Measurements from ENCODE around the gene MANF.

The MANF gene

DNA sequence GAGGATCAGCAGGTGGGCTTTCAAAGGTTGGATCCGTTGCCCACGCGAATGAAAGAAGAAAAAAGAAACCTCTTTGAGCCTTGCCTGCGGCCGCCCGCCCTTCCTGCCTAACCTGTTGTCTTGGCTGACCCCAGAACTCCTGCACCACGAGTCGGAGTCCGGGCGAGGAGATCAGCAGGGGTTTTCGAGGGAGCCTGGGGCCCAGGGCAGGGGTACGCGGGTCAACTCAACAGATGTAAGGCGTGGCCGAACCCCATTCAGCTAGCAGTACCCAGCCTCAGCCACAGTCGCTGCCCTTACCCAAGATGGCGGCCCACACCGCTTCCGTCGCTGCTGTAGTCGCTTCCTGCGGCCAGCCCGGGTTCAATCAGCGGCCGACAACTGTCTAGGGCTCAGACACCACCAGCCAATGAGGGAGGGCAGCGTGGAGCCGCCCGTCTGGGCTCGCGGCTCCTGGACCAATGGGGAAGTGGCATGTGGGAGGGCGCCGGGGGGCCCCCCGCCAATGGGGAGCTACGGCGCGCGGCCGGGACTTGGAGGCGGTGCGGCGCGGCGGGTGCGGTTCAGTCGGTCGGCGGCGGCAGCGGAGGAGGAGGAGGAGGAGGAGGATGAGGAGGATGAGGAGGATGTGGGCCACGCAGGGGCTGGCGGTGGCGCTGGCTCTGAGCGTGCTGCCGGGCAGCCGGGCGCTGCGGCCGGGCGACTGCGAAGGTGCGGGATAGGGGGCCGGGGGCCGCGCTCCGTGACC is at the start of gene MANF:
Gene MANF, plus strand, starts transcription at position 566 of the 748 bp plus-strand sequence. Its CDS starts 52 bp downstream, at position 618.
- Histone ChIP-seq H3K36me3 (ENCODE audit: insufficient read depth, low read length) (peaks cover 35% of the 10 kb centered on the region), H2AFZ (ENCODE audit: low read depth, low read length) (peak within 1 kb of the TSS; percentile 88), H3K4me3 (ENCODE audit: low read length) (peak within 1 kb of the TSS; percentile 94), H3K27me3 (ENCODE audit: insufficient read depth, low read length) (no peaks in the 10 kb centered on the region), H3K4me1 (ENCODE audit: insufficient read depth, low read length) (peaks cover 32% of the 10 kb centered on the region), H3K9me3 (ENCODE audit: low read length) (no peaks in the 10 kb centered on the region)

DNA sequence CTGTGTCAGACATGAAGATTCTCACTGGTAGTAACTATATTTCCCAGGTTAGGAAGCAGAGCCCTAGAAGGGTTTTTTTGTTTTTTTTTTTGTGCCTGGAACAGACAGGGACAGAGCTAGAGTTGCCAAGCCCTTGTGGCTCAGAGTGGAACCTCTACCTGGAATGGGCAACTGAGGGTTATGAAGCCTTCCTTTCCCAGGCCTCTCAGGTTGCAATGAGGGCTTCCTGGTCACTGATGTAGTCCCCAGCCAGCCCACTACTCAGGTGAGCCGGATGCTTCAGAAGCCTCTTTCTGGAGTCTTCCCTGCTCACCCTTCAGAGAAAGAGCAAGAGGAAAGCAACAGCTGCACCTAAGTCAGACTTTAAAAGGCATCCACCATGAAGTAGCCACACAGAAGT is 48.8 kb upstream of the MANF start:
- Histone ChIP-seq H2AFZ (ENCODE audit: low read depth, low read length) (no peak overlapping the region), H3K4me1 (ENCODE audit: insufficient read depth, low read length) (peaks cover 23% of the 10 kb centered on the region), H3K27me3 (ENCODE audit: insufficient read depth, low read length) (no peaks in the 10 kb centered on the region), H3K4me3 (ENCODE audit: low read length) (no peak overlapping the region), H3K9me3 (ENCODE audit: low read length) (no peaks in the 10 kb centered on the region), H3K36me3 (ENCODE audit: insufficient read depth, low read length) (no peaks in the 10 kb centered on the region)

GRCh38 chr3:51337666-51338065 is 47.4 kb upstream of the MANF start:
- Histone ChIP-seq H3K27me3 (ENCODE audit: insufficient read depth, low read length) (no peaks in the 10 kb centered on the region), H3K36me3 (ENCODE audit: insufficient read depth, low read length) (no peaks in the 10 kb centered on the region), H3K9me3 (ENCODE audit: low read length) (no peaks in the 10 kb centered on the region), H2AFZ (ENCODE audit: low read depth, low read length) (no peak overlapping the region), H3K4me3 (ENCODE audit: low read length) (no peak overlapping the region), H3K4me1 (ENCODE audit: insufficient read depth, low read length) (peaks cover 23% of the 10 kb centered on the region)

DNA sequence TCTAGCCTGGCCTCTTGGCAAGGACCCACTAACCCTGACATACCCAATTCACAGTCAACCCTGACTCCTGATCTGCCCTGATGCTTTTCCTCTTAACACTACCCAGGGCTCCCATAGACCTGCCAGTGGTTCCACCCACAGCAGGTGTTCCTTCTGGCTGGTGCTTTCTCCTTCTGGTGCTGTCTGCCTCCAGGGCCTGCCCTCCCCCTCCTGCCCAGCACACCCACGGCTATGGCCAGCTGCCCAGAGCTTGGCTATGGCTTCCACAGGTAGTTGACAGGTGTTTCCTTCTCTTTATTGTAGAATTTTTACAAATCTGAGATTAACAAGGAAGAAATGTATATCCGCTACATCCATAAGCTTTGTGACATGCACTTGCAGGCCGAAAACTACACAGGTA is 46.5 kb upstream of the MANF start:
- Histone ChIP-seq H3K4me1 (ENCODE audit: insufficient read depth, low read length) (peaks cover 23% of the 10 kb centered on the region), H2AFZ (ENCODE audit: low read depth, low read length) (no peak overlapping the region), H3K27me3 (ENCODE audit: insufficient read depth, low read length) (no peaks in the 10 kb centered on the region), H3K36me3 (ENCODE audit: insufficient read depth, low read length) (no peaks in the 10 kb centered on the region), H3K4me3 (ENCODE audit: low read length) (no peak overlapping the region), H3K9me3 (ENCODE audit: low read length) (no peaks in the 10 kb centered on the region)

DNA sequence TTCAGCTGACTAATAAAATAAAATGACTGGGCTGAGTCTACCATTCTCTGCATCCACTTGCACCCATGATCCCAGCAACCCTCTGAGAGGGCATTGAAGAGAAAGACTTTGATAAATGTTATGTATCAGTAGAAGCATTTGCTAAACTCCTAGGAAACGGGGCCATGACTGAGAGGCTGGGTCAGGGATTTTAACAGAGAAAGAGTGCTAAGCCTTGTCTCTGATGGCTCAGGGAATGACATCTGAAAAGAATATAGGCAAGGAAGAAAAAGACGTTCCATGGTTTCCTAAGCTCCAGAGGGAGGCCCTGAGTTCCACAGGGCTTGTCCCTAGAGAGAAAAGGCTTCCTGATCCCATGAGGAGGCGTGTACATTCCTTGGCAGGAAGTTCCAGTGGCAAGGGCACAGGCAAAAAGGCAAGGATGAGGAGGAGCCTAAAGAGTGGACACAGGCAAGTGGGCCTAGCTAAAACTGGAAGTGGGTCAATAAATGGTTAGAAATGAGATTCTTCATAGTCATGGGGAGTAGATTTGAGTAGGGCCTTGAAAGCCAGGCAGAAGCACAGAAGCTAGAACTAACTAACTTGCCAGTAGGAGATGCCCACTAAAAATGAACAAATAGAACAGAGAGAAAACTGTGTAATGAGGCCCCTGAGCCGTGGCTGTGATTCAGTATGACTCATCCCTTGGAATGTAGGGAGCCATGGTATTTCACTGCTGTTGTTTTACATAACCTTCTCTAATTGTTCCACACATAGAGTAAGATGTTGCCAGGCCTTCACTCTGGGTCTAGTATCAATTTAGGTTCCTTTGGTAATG is 44.9 kb upstream of the MANF start:
- Histone ChIP-seq H3K36me3 (ENCODE audit: insufficient read depth, low read length) (no peaks in the 10 kb centered on the region), H3K4me1 (ENCODE audit: insufficient read depth, low read length) (peaks cover 17% of the 10 kb centered on the region), H3K9me3 (ENCODE audit: low read length) (no peaks in the 10 kb centered on the region), H2AFZ (ENCODE audit: low read depth, low read length) (no peak overlapping the region), H3K27me3 (ENCODE audit: insufficient read depth, low read length) (no peaks in the 10 kb centered on the region), H3K4me3 (ENCODE audit: low read length) (no peak overlapping the region)

- no peak overlapping the region for H2AFZ ChIP-seq (ENCODE audit: low read depth, low read length)
- no peaks in the 10 kb centered on the region for H3K27me3 ChIP-seq (ENCODE audit: insufficient read depth, low read length)
- no peak overlapping the region for H3K4me3 ChIP-seq (ENCODE audit: low read length)
- peaks cover 17% of the 10 kb centered on the region for H3K4me1 ChIP-seq (ENCODE audit: insufficient read depth, low read length)
- H3K36me3 ChIP-seq (ENCODE audit: insufficient read depth, low read length): no peaks in the 10 kb centered on the region
- no peaks in the 10 kb centered on the region for H3K9me3 ChIP-seq (ENCODE audit: low read length)
These were observed 44.0 kb upstream of the MANF start for GRCh38 chr3:51340989-51341636.

GRCh38 chr3:51343918-51344687 is 41.0 kb upstream of the MANF start:
- no peak overlapping the region for H3K4me3 ChIP-seq (ENCODE audit: low read length)
- no peaks in the 10 kb centered on the region for H3K36me3 ChIP-seq (ENCODE audit: insufficient read depth, low read length)
- H3K9me3 ChIP-seq (ENCODE audit: low read length): no peaks in the 10 kb centered on the region
- no peak overlapping the region for H2AFZ ChIP-seq (ENCODE audit: low read depth, low read length)
- H3K27me3 ChIP-seq (ENCODE audit: insufficient read depth, low read length): no peaks in the 10 kb centered on the region
- H3K4me1 ChIP-seq (ENCODE audit: insufficient read depth, low read length): peaks cover 17% of the 10 kb centered on the region

DNA sequence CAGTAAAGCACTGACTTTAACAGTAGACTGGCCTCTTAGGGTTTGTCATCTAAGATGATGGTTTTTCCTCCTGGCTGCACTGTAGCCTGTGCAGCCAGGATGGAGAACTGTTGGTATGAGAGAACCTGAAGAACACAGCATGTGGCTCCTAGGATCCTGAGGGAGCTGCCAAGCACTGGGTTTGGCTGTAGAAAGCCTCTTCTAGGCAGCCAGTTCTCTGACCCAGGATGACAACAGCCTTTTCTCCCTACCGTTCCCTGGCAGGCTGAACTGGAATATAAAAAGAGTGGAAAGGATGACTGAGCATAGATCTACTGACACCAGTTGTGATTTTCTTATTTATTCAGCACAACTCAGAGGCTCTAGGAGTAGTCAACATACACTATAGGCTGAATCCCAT is 34.3 kb upstream of the MANF start:
- Histone ChIP-seq H3K4me1 (ENCODE audit: insufficient read depth, low read length) (no peaks in the 10 kb centered on the region), H3K4me3 (ENCODE audit: low read length) (no peak overlapping the region), H3K9me3 (ENCODE audit: low read length) (no peaks in the 10 kb centered on the region), H3K27me3 (ENCODE audit: insufficient read depth, low read length) (no peaks in the 10 kb centered on the region), H2AFZ (ENCODE audit: low read depth, low read length) (no peak overlapping the region), H3K36me3 (ENCODE audit: insufficient read depth, low read length) (no peaks in the 10 kb centered on the region)

DNA sequence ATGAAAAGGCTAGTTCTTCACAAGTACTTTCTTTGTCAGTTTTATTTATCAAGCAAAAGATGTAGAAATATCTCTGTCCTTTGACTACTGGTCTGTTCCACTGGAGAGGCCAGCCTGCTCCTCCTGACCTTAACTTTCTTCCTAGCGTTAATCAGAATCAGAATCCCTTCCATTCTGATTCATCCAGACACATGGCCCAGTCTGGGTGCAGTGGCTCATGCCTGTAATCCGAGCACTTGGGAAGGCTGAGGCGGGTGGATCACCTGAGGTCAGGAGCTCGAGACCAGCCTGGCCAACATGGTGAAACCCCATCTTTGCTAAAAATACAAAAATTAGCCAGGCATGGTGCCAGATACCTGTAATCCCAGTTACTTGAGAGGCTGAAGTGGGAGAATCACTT is 32.0 kb upstream of the MANF start:
- Histone ChIP-seq H3K4me1 (ENCODE audit: insufficient read depth, low read length) (no peaks in the 10 kb centered on the region), H2AFZ (ENCODE audit: low read depth, low read length) (no peak overlapping the region), H3K4me3 (ENCODE audit: low read length) (no peak overlapping the region), H3K27me3 (ENCODE audit: insufficient read depth, low read length) (no peaks in the 10 kb centered on the region), H3K9me3 (ENCODE audit: low read length) (no peaks in the 10 kb centered on the region), H3K36me3 (ENCODE audit: insufficient read depth, low read length) (no peaks in the 10 kb centered on the region)

DNA sequence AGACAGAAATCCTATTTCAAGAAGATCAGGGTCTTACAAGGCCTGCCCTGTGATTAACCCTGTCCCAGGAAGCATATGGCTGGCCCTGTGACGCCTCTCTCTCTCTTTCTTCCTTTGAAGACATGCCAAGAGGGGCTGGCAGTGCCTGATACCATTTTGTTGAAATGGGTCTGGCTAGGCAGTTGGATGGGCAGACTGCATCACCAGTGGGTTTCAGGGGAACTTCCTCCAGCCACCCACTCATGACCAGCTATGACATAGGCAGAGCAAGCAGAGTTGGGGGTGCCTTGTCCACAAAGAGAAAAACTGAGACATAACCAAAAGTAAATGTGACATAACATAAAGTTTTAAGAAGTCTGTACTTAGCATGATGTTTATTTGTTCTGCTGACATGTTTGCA is 31.4 kb upstream of the MANF start:
- no peaks in the 10 kb centered on the region for H3K9me3 ChIP-seq (ENCODE audit: low read length)
- no peak overlapping the region for H2AFZ ChIP-seq (ENCODE audit: low read depth, low read length)
- no peaks in the 10 kb centered on the region for H3K27me3 ChIP-seq (ENCODE audit: insufficient read depth, low read length)
- no peak overlapping the region for H3K4me3 ChIP-seq (ENCODE audit: low read length)
- no peaks in the 10 kb centered on the region for H3K4me1 ChIP-seq (ENCODE audit: insufficient read depth, low read length)
- H3K36me3 ChIP-seq (ENCODE audit: insufficient read depth, low read length): no peaks in the 10 kb centered on the region

DNA sequence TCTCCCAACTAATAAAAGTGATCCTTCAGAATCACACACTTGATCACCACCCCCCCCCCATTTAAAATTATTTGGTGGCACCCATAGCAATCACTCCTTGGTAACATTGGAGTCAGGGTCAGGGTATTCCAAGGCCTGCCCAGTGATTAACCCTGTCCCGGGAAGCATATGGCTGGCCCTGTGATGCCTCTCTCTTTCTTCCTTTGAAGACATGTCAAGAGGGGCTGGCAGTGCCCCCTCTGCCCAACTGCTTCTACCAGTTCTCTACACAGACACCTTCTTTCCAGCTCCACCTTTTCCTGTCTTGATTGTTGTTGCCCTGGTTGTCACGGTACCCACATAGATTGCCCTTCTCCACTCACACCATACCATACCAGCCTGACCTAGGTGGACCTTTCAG is 30.9 kb upstream of the MANF start:
- H3K4me3 ChIP-seq (ENCODE audit: low read length): no peak overlapping the region
- no peaks in the 10 kb centered on the region for H3K36me3 ChIP-seq (ENCODE audit: insufficient read depth, low read length)

DNA sequence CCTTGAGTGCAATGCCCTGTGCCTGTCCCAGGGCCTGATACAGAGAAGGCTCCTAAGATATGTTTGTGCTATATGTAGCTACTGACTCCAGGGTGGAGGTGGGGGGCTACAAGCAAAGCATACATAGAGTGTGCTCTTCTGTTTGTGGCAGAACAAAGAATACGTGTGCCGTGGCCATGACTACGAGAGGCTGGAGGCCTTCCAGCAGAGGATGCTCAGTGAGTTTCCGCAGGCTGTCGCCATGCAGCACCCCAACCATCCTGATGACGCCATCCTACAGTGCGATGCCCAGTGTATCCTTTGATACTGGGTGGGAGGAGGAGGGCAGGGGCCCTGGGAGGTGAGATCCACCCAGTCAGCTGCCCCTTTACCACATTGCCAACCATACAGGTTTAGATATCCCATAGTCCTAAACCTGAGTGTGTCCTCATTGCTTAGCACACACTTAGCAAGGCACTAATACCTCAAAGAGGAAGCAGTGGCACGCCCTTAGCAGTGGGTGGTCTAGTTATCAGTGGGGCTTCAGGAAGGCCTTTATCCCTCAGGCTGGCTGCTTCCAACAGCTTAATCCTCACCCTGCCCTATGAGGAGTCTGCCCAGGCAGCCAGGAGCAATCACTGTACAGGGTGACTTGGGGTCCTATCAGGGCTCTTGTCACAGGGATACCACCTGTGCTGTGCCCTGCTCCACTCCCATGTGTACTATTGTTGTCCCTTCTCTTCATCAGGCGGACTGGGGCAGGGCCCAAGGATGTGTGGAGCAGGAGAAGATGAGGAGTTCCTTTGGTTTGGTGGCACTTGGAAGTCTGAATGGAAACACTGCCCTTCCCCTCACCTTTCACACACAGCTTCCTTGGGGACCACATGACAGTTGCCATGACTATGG is 30.1 kb upstream of the MANF start:
- Histone ChIP-seq H2AFZ (ENCODE audit: low read depth, low read length) (no peak overlapping the region), H3K9me3 (ENCODE audit: low read length) (no peaks in the 10 kb centered on the region), H3K4me1 (ENCODE audit: insufficient read depth, low read length) (no peaks in the 10 kb centered on the region), H3K27me3 (ENCODE audit: insufficient read depth, low read length) (no peaks in the 10 kb centered on the region), H3K36me3 (ENCODE audit: insufficient read depth, low read length) (no peaks in the 10 kb centered on the region), H3K4me3 (ENCODE audit: low read length) (no peak overlapping the region)

More for the DNA sequence above, 30.9 kb upstream of the MANF start:
- Histone ChIP-seq H3K27me3 (ENCODE audit: insufficient read depth, low read length) (no peaks in the 10 kb centered on the region), H2AFZ (ENCODE audit: low read depth, low read length) (no peak overlapping the region), H3K4me1 (ENCODE audit: insufficient read depth, low read length) (no peaks in the 10 kb centered on the region), H3K9me3 (ENCODE audit: low read length) (no peaks in the 10 kb centered on the region)
